Epithelial cell of esophagus (primary cell): ENCODE measurements around the gene PCBP1.
"Not testable (repeated sequence)": the region's sequence is repeated elsewhere in the genome, so short reads cannot be mapped to it uniquely, and the experiment has no call there.

Source experiments
- DNase-seq: peaks from one replicate; pipeline ENCODE4 v3.0.0; 2010; ENCODE audit warnings: low read depth
- H3K4me3 ChIP-seq: 2 replicates; pipeline ENCODE4 v1.5.1; 2011; ENCODE audit warnings: mild to moderate bottlenecking, low read length, control low read depth
- CTCF ChIP-seq: IDR thresholded peaks from 2 replicates; pipeline ENCODE4 v1.5.1; 2011; ENCODE audit warnings: low read depth, mild to moderate bottlenecking, low read length, control low read depth, inconsistent platforms; ENCODE audit not compliant: insufficient read depth; ENCODE audit errors: missing control alignments

PCBP1 gene

GRCh38 chr2:70132244-70133126 lies 45.2 kb downstream of the PCBP1 start:
- H3K4me3 ChIP-seq: no peak overlapping the region
- peak; percentile 44 for DNase-seq
- TF ChIP-seq CTCF: no peak

GRCh38 chr2:70133127-70133452 lies 45.8 kb downstream of the PCBP1 start:
- no peak for TF ChIP-seq CTCF
- DNase-seq: no peak
- H3K4me3 ChIP-seq: no peak overlapping the region

GRCh38 chr2:70133491-70134322 lies 46.4 kb downstream of the PCBP1 start:
- TF ChIP-seq CTCF: no peak
- H3K4me3 ChIP-seq: no peak overlapping the region
- no peak for DNase-seq

- not testable (repeated sequence) for DNase-seq, H3K4me3 ChIP-seq
Observed at GRCh38 chr2:70134323-70134983, 47.2 kb downstream of the PCBP1 start.
